H1 (cell line): ENCODE results near the gene KLHL18. TPM values are rescaled to one million over a fixed set of nuclear protein-coding genes. Genes with fewer than 3 reads are reported as not detected.

ENCODE experiments used
- CTCF ChIA-PET: fragments of 300-600 bp; sonication (Branson Sonifier 250); formaldehyde crosslinking; loops from one replicate; lab custom pipeline; 2021; ENCODE audit not compliant: partially characterized antibody; lab: Charles Lee
- POLR2A ChIA-PET: fragments of 300-600 bp; sonication (Branson Sonifier 250); formaldehyde crosslinking; loops from one replicate; lab custom pipeline; 2021; ENCODE audit warnings: inconsistent platforms; ENCODE audit not compliant: partially characterized antibody; lab: Charles Lee
- DNase-seq, 2 experiments: peaks; one replicate each; pipeline versions ENCODE4 v3.0.0 to v3.0.0-alpha.2; 2010 to 2022; ENCODE audit warnings: low spot score in 2 of 2, low read depth in 1 of 2, mixed read lengths in 1 of 2
- FAIRE-seq: peaks from 2 replicates; lab custom pipeline; 2011; peaks lifted over from hg19 to GRCh38; lab: Jason Lieb, UNC
- H2AFZ ChIP-seq: 2 replicates; pipeline ENCODE4 v1.8.1; 2012; ENCODE audit warnings: low read length, inconsistent platforms
- H2AK5ac ChIP-seq: 2 replicates; pipeline ENCODE4 v1.6.1; 2013; ENCODE audit warnings: low read depth, low read length
- H2BK120ac ChIP-seq: replicated peaks from 2 replicates; pipeline ENCODE3; 2013; ENCODE audit warnings: low read depth, low read length, inconsistent platforms
- H2BK12ac ChIP-seq: 2 replicates; pipeline ENCODE4 v1.6.1; 2013; ENCODE audit warnings: low read depth, low read length
- H2BK15ac ChIP-seq: 2 replicates; pipeline ENCODE4 v1.6.1; 2013; ENCODE audit warnings: low read length
- H2BK20ac ChIP-seq: 2 replicates; pipeline ENCODE4 v1.6.1; 2013; ENCODE audit warnings: low read length
- H2BK5ac ChIP-seq: 2 replicates; pipeline ENCODE4 v1.6.1; 2013; ENCODE audit warnings: low read depth, low read length
- H3K14ac ChIP-seq: 2 replicates; pipeline ENCODE4 v1.6.1; 2013; ENCODE audit warnings: inconsistent platforms; ENCODE audit not compliant: insufficient read length
- H3K18ac ChIP-seq: 2 replicates; pipeline ENCODE4 v1.6.1; 2013; ENCODE audit warnings: low read length; ENCODE audit errors: extremely low read depth
- H3K23ac ChIP-seq: 2 replicates; pipeline ENCODE4 v1.6.1; 2013; ENCODE audit warnings: inconsistent platforms; ENCODE audit not compliant: insufficient read length
- H3K23me2 ChIP-seq: 2 replicates; pipeline ENCODE4 v1.6.1; 2013; ENCODE audit warnings: low read depth, low read length
- H3K27ac ChIP-seq: 2 replicates; pipeline ENCODE4 v1.6.1; 2011; ENCODE audit warnings: low read depth, low read length, inconsistent platforms
- H3K27me3 ChIP-seq, 4 experiments: replicated peaks in 1 of 4; 1 replicate in 1 of 4; 2 replicates in 3 of 4; pipeline versions ENCODE4 v1.6.1 to v1.8.1; 2011 to 2013; ENCODE audit warnings: low read length in 3 of 4, mild to moderate bottlenecking in 3 of 4, inconsistent platforms in 2 of 4, mixed read lengths in 2 of 4, moderate library complexity in 1 of 4; ENCODE audit not compliant: control insufficient read depth in 3 of 4, insufficient read depth in 3 of 4; ENCODE audit errors: extremely low read depth in 1 of 4
- H3K36me3 ChIP-seq, 4 experiments: 2 replicates each; pipeline versions ENCODE4 v1.6.1 to v1.8.1; 2011 to 2013; ENCODE audit warnings: mild to moderate bottlenecking in 4 of 4, low read length in 3 of 4, moderate library complexity in 2 of 4, control low read depth in 1 of 4, inconsistent platforms in 1 of 4; ENCODE audit not compliant: insufficient read depth in 4 of 4, control insufficient read depth in 2 of 4
- H3K4ac ChIP-seq: replicated peaks from 2 replicates; pipeline ENCODE3; 2013; ENCODE audit warnings: low read length, low read depth, mixed read lengths, inconsistent platforms; ENCODE audit not compliant: insufficient read length
- H3K4me1 ChIP-seq, 4 experiments: replicated peaks in 1 of 4; 1 replicate in 1 of 4; 2 replicates in 3 of 4; pipeline versions ENCODE4 v1.6.1 to v1.8.1; 2011 to 2013; ENCODE audit warnings: low read length in 3 of 4, inconsistent platforms in 2 of 4, mixed read lengths in 1 of 4; ENCODE audit not compliant: insufficient read depth in 4 of 4, control insufficient read depth in 3 of 4
- H3K4me2 ChIP-seq, 2 experiments: 2 replicates each; pipeline versions ENCODE4 v1.6.1 to v1.8.1; 2011 to 2013; ENCODE audit warnings: low read depth in 2 of 2, low read length in 2 of 2, control low read depth in 1 of 2, inconsistent platforms in 1 of 2, mild to moderate bottlenecking in 1 of 2; ENCODE audit not compliant: insufficient read depth in 1 of 2
- H3K4me3 ChIP-seq, 4 experiments: fragments of 200-600, 300-600 bp in 1 of 4; sonication (generic), shearing (Covaris generic), sonication (Bioruptor Twin) in 1 of 4; 2 replicates each; pipeline versions ENCODE4 v1.5.1 to v1.8.1; 2011 to 2016; ENCODE audit warnings: low read length in 4 of 4, low read depth in 3 of 4, control low read depth in 2 of 4, inconsistent platforms in 2 of 4, mild to moderate bottlenecking in 2 of 4, mixed read lengths in 1 of 4, moderate library complexity in 1 of 4; ENCODE audit not compliant: insufficient read depth in 2 of 4; ENCODE audit errors: extremely low read depth in 1 of 4
- H3K56ac ChIP-seq: replicated peaks from 2 replicates; pipeline ENCODE3; 2013; ENCODE audit warnings: low read depth, mild to moderate bottlenecking, mixed read lengths, low read length, inconsistent platforms; ENCODE audit not compliant: insufficient read length
- H3K79me1 ChIP-seq: 2 replicates; pipeline ENCODE4 v1.6.1; 2013; ENCODE audit warnings: low read depth, low read length, control low read depth
- H3K79me2 ChIP-seq, 2 experiments: 2 replicates each; pipeline versions ENCODE4 v1.6.1 to v1.8.1; 2012 to 2013; ENCODE audit warnings: low read length in 2 of 2, mild to moderate bottlenecking in 2 of 2, inconsistent platforms in 1 of 2; ENCODE audit not compliant: insufficient read depth in 2 of 2, control insufficient read depth in 1 of 2
- H3K9ac ChIP-seq, 4 experiments: replicated peaks in 1 of 4; 1 replicate in 1 of 4; 2 replicates in 3 of 4; pipeline versions ENCODE4 v1.6.1 to v1.8.1; 2011 to 2013; ENCODE audit warnings: low read depth in 3 of 4, low read length in 3 of 4, control low read depth in 2 of 4, mild to moderate bottlenecking in 2 of 4, moderate library complexity in 2 of 4, inconsistent platforms in 1 of 4; ENCODE audit errors: extremely low read depth in 1 of 4
- H3K9me3 ChIP-seq, 2 experiments: 2 replicates each; pipeline versions ENCODE4 v1.6.1 to v1.8.1; 2012 to 2013; ENCODE audit warnings: mild to moderate bottlenecking in 2 of 2, moderate library complexity in 2 of 2, control low read depth in 1 of 2, inconsistent platforms in 1 of 2, low read depth in 1 of 2, low read length in 1 of 2, mixed read lengths in 1 of 2; ENCODE audit not compliant: insufficient read depth in 2 of 2
- H4K20me1 ChIP-seq, 2 experiments: replicated peaks in 1 of 2; 2 replicates each; pipeline versions ENCODE3 to v1.8.1; 2011 to 2013; ENCODE audit warnings: inconsistent platforms in 2 of 2, low read length in 2 of 2, mild to moderate bottlenecking in 1 of 2; ENCODE audit not compliant: insufficient read depth in 2 of 2, control insufficient read depth in 1 of 2
- H4K5ac ChIP-seq: 2 replicates; pipeline ENCODE4 v1.6.1; 2013; ENCODE audit warnings: low read length, low read depth, mixed read lengths, inconsistent platforms; ENCODE audit not compliant: insufficient read length
- H4K8ac ChIP-seq: 2 replicates; pipeline ENCODE4 v1.8.0; 2013; ENCODE audit warnings: mild to moderate bottlenecking, moderate library complexity, low read length, inconsistent platforms; ENCODE audit not compliant: insufficient read depth; ENCODE audit errors: extremely low read depth
- H4K91ac ChIP-seq: replicated peaks from 2 replicates; pipeline ENCODE3; 2013; ENCODE audit warnings: low read length, mixed read lengths, inconsistent platforms; ENCODE audit not compliant: insufficient read length
- ATF3 ChIP-seq: IDR thresholded peaks from 2 replicates; pipeline ENCODE4 v1.6.1; 2011; ENCODE audit warnings: low read depth, mild to moderate bottlenecking, low read length; ENCODE audit not compliant: insufficient read depth
- BCL11A ChIP-seq, 2 experiments: IDR thresholded peaks; one replicate each; pipeline ENCODE4 v1.6.1; 2011; ENCODE audit warnings: low read depth in 2 of 2, low read length in 2 of 2, mild to moderate bottlenecking in 2 of 2
- CTBP2 ChIP-seq: IDR thresholded peaks from 2 replicates; pipeline ENCODE4 v1.7.0; 2011; ENCODE audit warnings: borderline replicate concordance, mild to moderate bottlenecking, moderate library complexity, mixed read lengths, low read length; ENCODE audit not compliant: insufficient read depth, insufficient read length
- HDAC6 ChIP-seq: IDR thresholded peaks from one replicate; pipeline ENCODE4 v1.7.1; 2012; ENCODE audit warnings: low read depth, mild to moderate bottlenecking, inconsistent platforms, low read length, moderate library complexity
- NANOG ChIP-seq: IDR thresholded peaks from 2 replicates; pipeline ENCODE4 v1.6.1; 2011; ENCODE audit warnings: low read length, low read depth, mild to moderate bottlenecking, inconsistent platforms; ENCODE audit not compliant: insufficient read depth, poor library complexity, severe bottlenecking
- NRF1 ChIP-seq: IDR thresholded peaks from 2 replicates; pipeline ENCODE4 v1.6.1; 2011; ENCODE audit warnings: mild to moderate bottlenecking, low read depth, low read length, improper control_type of control experiment
- RFX5 ChIP-seq: IDR thresholded peaks from 2 replicates; pipeline ENCODE4 v1.6.1; 2011; ENCODE audit warnings: low read depth, low read length, improper control_type of control experiment, borderline replicate concordance
- SIX5 ChIP-seq: IDR thresholded peaks from 2 replicates; pipeline ENCODE4 v1.6.1; 2011; ENCODE audit warnings: mild to moderate bottlenecking, low read depth, low read length
- SP4 ChIP-seq: IDR thresholded peaks from 2 replicates; pipeline ENCODE4 v1.6.1; 2012; ENCODE audit warnings: low read length, inconsistent platforms
- USF2 ChIP-seq: IDR thresholded peaks from 2 replicates; pipeline ENCODE4 v1.6.1; 2011; ENCODE audit warnings: low read length, improper control_type of control experiment
- WGBS, 2 experiments: shearing (Covaris generic) in 1 of 2; methylation state at CpG; one replicate each; pipeline versions ENCODE4 v1.1.6 to v1.1.7; 2013 to 2015; ENCODE audit warnings: low lambda C conversion rate in 2 of 2, mixed read lengths in 2 of 2, inconsistent platforms in 1 of 2, low coverage in 1 of 2, missing lambda C conversion rate in 1 of 2; ENCODE audit not compliant: insufficient replicate concordance in 2 of 2, insufficient coverage in 1 of 2, insufficient read length in 1 of 2; ENCODE audit errors: extremely low coverage in 1 of 2, missing lambda C conversion rate in 1 of 2; 5-methylcytosine and 5-hydroxymethylcytosine counted together
- polyA plus RNA-seq, 7 experiments: library from polyadenylated mRNA; depleted of rRNA in 3 of 7; stranded (reverse) in 5 of 7; unstranded in 2 of 7; fragments of >200 nt in 5 of 7; fragments of 200-250 nt in 2 of 7; gene quantifications; 1 replicate in 5 of 7; 2 replicates in 1 of 7; 4 replicates in 1 of 7; pipeline versions ENCODE4 v1.2.1 to v1.2.3, GENCODE V29; 2011 to 2013; ENCODE audit warnings: missing spikeins in 2 of 7, mixed read lengths in 2 of 7
- total RNA-seq: library from RNA; stranded (reverse); fragmentation: NEBNext Ultra II Directional; extraction: Animal tissue kit (Norgen Biotek cat#: 25700); gene quantifications from 2 replicates; pipeline ENCODE4 v1.2.1, GENCODE V29; 2021

KLHL18 gene
- total and polyA plus RNA-seq, 2 of the 8 experiments (the other 6 are each of a cell fraction or from before 2014, with no cell fraction given): 19.9 to 31.7 TPM

GRCh38 chr3:47323431-47324277 is 40.9 kb downstream of the KLHL18 start:
- Histone ChIP-seq H3K56ac (no peak overlapping the region), H4K8ac (no peak overlapping the region), H2BK20ac (no peak overlapping the region), H3K27ac (no peak overlapping the region), H4K91ac (no peak overlapping the region), H4K5ac (no peak overlapping the region), H4K20me1 (no peaks in the 10 kb centered on the region), H2BK15ac (no peak overlapping the region), H2AFZ (no peak overlapping the region), H3K36me3 (peaks cover 16 to 41% (median 28%) of the 10 kb centered on the region in 4 experiments; a peak in 7 of 8 replicates), H2AK5ac (no peak overlapping the region), H3K4ac (no peak overlapping the region), H3K23ac (no peak overlapping the region), H3K4me3 (no peak overlapping the region), H2BK120ac (no peak overlapping the region), H3K27me3 (no peaks in the 10 kb centered on the region), H3K18ac (no peak overlapping the region), H3K79me1 (no peaks in the 10 kb centered on the region), H3K23me2 (no peaks in the 10 kb centered on the region), H3K79me2 (no peaks in the 10 kb centered on the region), H3K9me3 (no peaks in the 10 kb centered on the region), H2BK5ac (no peak overlapping the region), H3K9ac (no peak overlapping the region), H3K4me2 (no peak overlapping the region), H3K14ac (no peak overlapping the region), H3K4me1 (no peaks in the 10 kb centered on the region), H2BK12ac (no peak overlapping the region)
- ChIA-PET CTCF (interaction anchor here (0.8 to 7.1 kb wide), 39 partner anchors 10 to 452 kb away, joined by 3 to 59 read pairs (median 4); partner anchors contain the start of genes KIF9 and KLHL18), POLR2A (interaction anchor here (0.6 to 1.0 kb wide), 2 partner anchors 10 to 309 kb away, joined by 3 to 4 read pairs; no protein-coding TSS in a partner anchor)
- 95% methylated on average over 8 of the region's 8 CpGs; no CpG with 5 or more reads in 1 of the 2 experiments for WGBS, 2 experiments
- DNase-seq (no peak), FAIRE-seq (no peak)
- TF ChIP-seq CTBP2: no peak
- no peak for TF ChIP-seq HDAC6
- TF ChIP-seq NRF1: no peak
- TF ChIP-seq SP4: no peak
- TF ChIP-seq RFX5: no peak
- TF ChIP-seq BCL11A (IDR thresholded peaks at IDR 0.05; ENCODE audit: low read depth in 2 of 2, low read length in 2 of 2): no peak
- TF ChIP-seq NANOG: no peak
- TF ChIP-seq USF2: no peak
- no peak for TF ChIP-seq SIX5
- TF ChIP-seq ATF3: no peak
